ENCODE data around the gene CHD5. TPM values are rescaled to one million over a fixed set of nuclear protein-coding genes. Genes with fewer than 3 reads are reported as not detected.
"Not testable (repeated sequence)": the region's sequence is repeated elsewhere in the genome, so short reads cannot be mapped to it uniquely, and the experiment has no call there.

Gene CHD5
- total RNA-seq, 4 donors from 2014 or later = 5.5 to 16.9 (median 12.0) TPM

DNA sequence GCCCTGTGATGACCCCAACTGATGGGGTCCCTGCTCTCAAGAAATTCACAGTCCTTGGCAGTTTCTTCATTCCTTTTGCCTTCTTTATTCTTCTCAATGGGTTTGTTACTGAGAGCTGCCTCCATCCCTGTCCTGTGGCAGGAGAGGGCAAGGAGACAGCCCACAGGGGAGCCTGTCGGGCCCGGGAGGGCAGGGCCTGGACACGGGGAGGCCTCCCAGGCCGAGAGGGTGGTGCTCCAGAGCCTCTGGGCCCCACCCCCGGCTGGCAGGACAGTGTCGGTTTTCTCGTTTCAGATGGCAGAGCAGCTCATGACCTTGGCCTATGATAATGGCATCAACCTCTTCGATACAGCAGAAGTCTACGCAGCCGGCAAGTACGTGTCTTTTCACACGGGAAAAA lies 98.2 kb downstream of the CHD5 start:
- Histone ChIP-seq H3K27ac (replicated peaks in 1 of 4) (no peak overlapping the region), H3K4me3 (no peak overlapping the region), H3K27me3 (no peaks in the 10 kb centered on the region), H3K4me1 (peaks cover 0 to 27% (median 22%) of the 10 kb centered on the region in 4 donors), H3K36me3 (peaks cover 0 to 5% (median 2%) of the 10 kb centered on the region in 4 donors), H3K9me3 (no peaks in the 10 kb centered on the region)
- intact Hi-C loops (cut with DNase I) = no loop called here
- TF ChIP-seq POLR2AphosphoS5 (IDR thresholded peaks at IDR 0.05) (no peak), EP300 (IDR thresholded peaks at IDR 0.05) (no peak), POLR2A (IDR thresholded peaks at IDR 0.05; ENCODE audit: low read depth) (no peak)
- TF ChIP-seq, protein P1, sequence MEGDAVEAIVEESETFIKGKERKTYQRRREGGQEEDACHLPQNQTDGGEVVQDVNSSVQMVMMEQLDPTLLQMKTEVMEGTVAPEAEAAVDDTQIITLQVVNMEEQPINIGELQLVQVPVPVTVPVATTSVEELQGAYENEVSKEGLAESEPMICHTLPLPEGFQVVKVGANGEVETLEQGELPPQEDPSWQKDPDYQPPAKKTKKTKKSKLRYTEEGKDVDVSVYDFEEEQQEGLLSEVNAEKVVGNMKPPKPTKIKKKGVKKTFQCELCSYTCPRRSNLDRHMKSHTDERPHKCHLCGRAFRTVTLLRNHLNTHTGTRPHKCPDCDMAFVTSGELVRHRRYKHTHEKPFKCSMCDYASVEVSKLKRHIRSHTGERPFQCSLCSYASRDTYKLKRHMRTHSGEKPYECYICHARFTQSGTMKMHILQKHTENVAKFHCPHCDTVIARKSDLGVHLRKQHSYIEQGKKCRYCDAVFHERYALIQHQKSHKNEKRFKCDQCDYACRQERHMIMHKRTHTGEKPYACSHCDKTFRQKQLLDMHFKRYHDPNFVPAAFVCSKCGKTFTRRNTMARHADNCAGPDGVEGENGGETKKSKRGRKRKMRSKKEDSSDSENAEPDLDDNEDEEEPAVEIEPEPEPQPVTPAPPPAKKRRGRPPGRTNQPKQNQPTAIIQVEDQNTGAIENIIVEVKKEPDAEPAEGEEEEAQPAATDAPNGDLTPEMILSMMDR (IDR thresholded peaks at IDR 0.05) = no peak
- 84% methylated on average over 12 of the region's 12 CpGs for WGBS
- DNase-seq (ENCODE audit: extremely low spot score) = no peak

DNA sequence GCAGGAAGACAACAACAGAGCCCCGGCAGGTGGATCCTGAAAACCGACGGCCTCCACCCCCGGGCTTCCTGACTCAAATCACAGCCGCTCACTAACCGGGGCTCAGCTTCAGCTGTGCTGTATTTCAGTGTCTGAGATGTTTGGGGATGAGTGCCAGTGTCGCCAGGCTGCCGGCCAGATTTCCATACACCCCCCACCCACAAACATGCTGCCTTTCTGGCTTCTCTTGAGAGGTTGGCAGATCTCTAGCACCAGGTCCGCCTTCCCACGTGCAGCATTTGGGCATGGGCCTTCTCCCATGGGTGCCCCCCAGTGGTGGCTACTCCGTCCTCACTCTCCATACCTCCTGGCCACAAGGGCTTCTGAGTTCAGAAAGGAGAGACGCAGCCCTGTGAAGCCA lies 99.7 kb downstream of the CHD5 start:
- no peaks in the 10 kb centered on the region for H3K27me3 ChIP-seq
- no peak overlapping the region for H3K27ac ChIP-seq (replicated peaks in 1 of 4)
- peaks cover 0 to 9% (median 3%) of the 10 kb centered on the region in 4 donors for H3K36me3 ChIP-seq
- DNase-seq (ENCODE audit: extremely low spot score) = no peak
- TF ChIP-seq POLR2AphosphoS5 (IDR thresholded peaks at IDR 0.05) = no peak
- no peak for TF ChIP-seq POLR2A (IDR thresholded peaks at IDR 0.05; ENCODE audit: low read depth)
- TF ChIP-seq EP300 (IDR thresholded peaks at IDR 0.05) = no peak
- TF ChIP-seq, protein P1 (IDR thresholded peaks at IDR 0.05) = no peak
- H3K4me1 ChIP-seq = peaks cover 0 to 27% (median 22%) of the 10 kb centered on the region in 4 donors
- intact Hi-C loops (cut with DNase I) = no loop called here
- H3K4me3 ChIP-seq = no peak overlapping the region
- H3K9me3 ChIP-seq = no peaks in the 10 kb centered on the region
- 66% methylated on average over 4 of the region's 12 CpGs for WGBS

DNA sequence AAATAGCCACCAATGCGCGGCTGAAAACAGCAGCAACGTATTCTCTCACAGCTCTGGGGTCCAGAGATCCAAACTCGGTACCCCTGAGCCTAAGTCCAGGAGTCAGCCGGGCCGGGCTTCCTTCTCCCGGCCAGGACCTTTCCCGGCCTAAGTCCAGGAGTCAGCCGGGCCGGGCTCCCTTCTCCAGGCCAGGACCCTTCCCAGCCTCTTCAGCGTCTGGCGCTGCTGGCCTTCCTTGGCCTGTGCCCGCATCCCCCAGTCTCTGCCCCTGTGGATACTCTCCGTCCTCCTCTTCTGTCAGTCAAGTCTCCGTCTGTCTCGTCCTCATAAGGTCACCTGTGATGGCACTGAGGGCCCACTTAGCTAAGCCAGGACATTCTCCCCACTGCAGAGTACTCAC lies 102.2 kb downstream of the CHD5 start:
- no peaks in the 10 kb centered on the region for H3K9me3 ChIP-seq
- DNase-seq (ENCODE audit: extremely low spot score) = no peak
- peaks cover 0 to 10% (median 5%) of the 10 kb centered on the region in 4 donors for H3K36me3 ChIP-seq
- intact Hi-C loops (cut with DNase I) = no loop called here
- H3K4me3 ChIP-seq = no peak overlapping the region
- H3K4me1 ChIP-seq = peaks cover 0 to 20% (median 12%) of the 10 kb centered on the region in 4 donors
- TF ChIP-seq, protein P1 (IDR thresholded peaks at IDR 0.05) = no peak
- no peak for TF ChIP-seq POLR2AphosphoS5 (IDR thresholded peaks at IDR 0.05)
- no peak for TF ChIP-seq POLR2A (IDR thresholded peaks at IDR 0.05; ENCODE audit: low read depth)
- no peak for TF ChIP-seq EP300 (IDR thresholded peaks at IDR 0.05)
- H3K27ac ChIP-seq (replicated peaks in 1 of 4) = no peak overlapping the region
- 94% methylated on average over 16 of the region's 16 CpGs for WGBS
- no peaks in the 10 kb centered on the region for H3K27me3 ChIP-seq

DNA sequence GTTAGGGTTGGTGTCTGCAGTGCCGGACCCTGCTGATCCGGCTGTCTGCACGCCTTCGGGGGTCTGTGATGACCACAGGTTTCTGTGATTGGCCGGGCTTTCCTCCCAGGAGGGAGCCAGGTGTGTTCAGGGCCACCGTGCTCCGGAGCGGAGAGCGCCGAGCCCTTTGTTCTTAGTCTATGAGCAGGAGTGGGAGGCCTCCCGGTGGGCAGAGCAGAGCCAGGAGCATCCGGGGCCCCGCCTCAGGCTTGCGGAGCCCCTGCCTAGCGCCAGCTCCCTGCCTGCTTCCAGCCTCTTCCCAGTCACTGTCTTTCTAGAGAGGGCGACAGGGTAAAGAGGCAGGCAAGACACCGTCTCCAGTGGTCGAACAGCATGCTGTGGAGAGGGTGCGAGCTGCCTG lies 102.6 kb downstream of the CHD5 start:
- intact Hi-C loops (cut with DNase I) = no loop called here
- Histone ChIP-seq H3K27me3 (no peaks in the 10 kb centered on the region), H3K27ac (replicated peaks in 1 of 4) (no peak overlapping the region), H3K9me3 (no peaks in the 10 kb centered on the region), H3K4me1 (peaks cover 0 to 16% (median 8%) of the 10 kb centered on the region in 4 donors), H3K36me3 (peaks cover 0 to 10% (median 4%) of the 10 kb centered on the region in 4 donors), H3K4me3 (no peak overlapping the region)
- WGBS = 85% methylated on average over 18 of the region's 19 CpGs
- no peak for DNase-seq (ENCODE audit: extremely low spot score)
- no peak for TF ChIP-seq POLR2AphosphoS5 (IDR thresholded peaks at IDR 0.05)
- TF ChIP-seq POLR2A (IDR thresholded peaks at IDR 0.05; ENCODE audit: low read depth) = no peak
- no peak for TF ChIP-seq EP300 (IDR thresholded peaks at IDR 0.05)
- TF ChIP-seq, protein P1 (IDR thresholded peaks at IDR 0.05) = no peak

DNA sequence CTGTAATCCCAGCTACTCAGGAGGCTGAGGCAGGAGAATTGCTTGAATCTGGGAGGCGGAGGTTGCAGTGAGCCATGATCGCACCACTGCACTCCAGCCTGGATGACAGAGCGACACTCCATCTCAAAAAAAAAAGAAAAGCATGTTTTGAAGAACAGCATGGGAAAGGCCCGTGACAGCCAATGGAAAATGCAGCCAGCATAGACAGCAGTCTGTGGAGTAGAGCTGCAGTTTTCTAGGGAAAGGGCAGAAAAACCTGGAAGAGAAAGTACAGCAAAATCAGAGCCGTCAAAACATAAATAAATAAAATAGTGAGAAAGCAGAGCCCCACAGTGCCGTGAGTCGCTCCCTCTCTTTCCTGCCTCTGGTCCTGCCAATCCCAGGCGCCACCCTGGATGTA lies 103.1 kb downstream of the CHD5 start:
- H3K27ac ChIP-seq (replicated peaks in 1 of 4); H3K27me3 ChIP-seq; H3K4me3 ChIP-seq; H3K9me3 ChIP-seq; intact Hi-C loops (cut with DNase I); DNase-seq (ENCODE audit: extremely low spot score): not testable (repeated sequence)
- H3K36me3 ChIP-seq = peaks cover 0 to 10% (median 2%) of the 10 kb centered on the region in 4 donors
- 82% methylated on average over 8 of the region's 8 CpGs for WGBS
- peaks cover 0 to 12% (median 3%) of the 10 kb centered on the region in 4 donors for H3K4me1 ChIP-seq

All from esophagus muscularis mucosa (tissue), 4 donors.